Stimulated activated CD4-positive, alpha-beta T cell treated with anti-CD3 and anti-CD28 coated beads, Interleukin-15, amount 100 ng/mL, for 24 hours (primary cell): Measurements from ENCODE around the gene ZNF746.
A peak's percentile ranks its signal among the peaks of the same experiment; 100 is the strongest.
"Not testable (repeated sequence)": the region's sequence is repeated elsewhere in the genome, so short reads cannot be mapped to it uniquely, and the experiment has no call there.

Experiments used
- DNase-seq: peaks from one replicate; pipeline ENCODE4 v3.0.0-alpha.2; 2020

The ZNF746 gene

DNA sequence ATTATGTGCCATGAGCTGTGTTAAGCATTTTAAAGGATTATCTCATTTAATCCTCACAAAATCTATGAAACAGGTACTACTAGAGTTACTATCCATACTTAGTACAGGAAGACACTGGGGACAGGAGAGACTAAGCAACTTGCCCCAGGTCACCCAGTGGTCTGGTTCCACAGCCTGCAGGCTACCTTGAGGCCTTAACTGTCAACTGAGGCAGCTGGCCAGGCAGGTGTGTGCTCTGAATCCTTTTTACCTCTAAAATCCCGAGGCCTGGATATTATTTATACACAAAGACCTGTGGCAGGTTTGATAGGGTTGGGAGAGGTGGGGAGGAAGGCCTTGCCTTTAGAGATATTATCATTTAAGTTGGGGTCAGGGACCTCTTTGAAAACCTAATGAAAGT is 39.8 kb downstream of the ZNF746 start:
- DNase-seq, result no peak

DNA sequence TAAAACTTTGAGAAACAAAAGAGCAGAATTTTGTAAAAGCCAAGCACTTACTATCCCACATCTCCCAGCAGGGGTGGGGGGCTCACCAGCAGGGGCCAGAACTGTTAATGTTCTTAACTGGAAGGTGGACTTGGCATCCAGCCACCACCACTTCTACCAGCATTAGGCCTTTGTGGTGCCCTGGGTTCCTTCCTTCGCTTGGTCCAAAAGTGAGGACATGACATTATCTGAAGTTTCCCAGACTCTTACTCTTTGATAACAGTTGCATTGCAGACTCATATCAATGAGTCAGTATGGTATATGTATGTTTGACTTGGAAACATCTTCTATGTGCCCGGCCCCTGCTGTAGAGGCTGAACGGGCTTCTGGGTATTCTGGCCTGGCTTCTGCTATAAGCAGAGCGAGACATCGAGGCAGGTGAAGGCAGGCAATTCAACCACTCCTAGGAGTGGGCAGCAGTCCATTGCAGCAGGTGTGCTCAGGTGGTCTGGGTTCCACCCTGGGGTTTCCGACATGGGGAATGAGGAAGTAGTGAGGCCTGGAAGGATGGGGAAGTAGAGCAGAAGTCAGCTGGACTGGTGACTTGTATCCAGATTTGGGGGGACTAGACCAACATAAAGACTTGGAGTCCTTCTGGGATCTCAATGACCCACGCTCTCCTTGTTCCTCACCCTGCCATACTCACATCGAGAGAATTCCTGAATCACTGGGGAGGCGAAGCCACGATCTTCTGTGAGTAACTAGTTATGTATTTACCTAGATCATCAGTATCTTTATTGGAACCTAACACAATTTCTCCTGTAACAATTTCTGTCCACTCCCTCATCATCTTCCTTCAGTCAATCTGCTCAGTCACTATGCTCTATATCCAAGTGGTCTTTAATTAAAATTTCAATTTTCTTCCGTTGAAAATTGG is 40.8 kb downstream of the ZNF746 start:
- no peak for DNase-seq

DNA sequence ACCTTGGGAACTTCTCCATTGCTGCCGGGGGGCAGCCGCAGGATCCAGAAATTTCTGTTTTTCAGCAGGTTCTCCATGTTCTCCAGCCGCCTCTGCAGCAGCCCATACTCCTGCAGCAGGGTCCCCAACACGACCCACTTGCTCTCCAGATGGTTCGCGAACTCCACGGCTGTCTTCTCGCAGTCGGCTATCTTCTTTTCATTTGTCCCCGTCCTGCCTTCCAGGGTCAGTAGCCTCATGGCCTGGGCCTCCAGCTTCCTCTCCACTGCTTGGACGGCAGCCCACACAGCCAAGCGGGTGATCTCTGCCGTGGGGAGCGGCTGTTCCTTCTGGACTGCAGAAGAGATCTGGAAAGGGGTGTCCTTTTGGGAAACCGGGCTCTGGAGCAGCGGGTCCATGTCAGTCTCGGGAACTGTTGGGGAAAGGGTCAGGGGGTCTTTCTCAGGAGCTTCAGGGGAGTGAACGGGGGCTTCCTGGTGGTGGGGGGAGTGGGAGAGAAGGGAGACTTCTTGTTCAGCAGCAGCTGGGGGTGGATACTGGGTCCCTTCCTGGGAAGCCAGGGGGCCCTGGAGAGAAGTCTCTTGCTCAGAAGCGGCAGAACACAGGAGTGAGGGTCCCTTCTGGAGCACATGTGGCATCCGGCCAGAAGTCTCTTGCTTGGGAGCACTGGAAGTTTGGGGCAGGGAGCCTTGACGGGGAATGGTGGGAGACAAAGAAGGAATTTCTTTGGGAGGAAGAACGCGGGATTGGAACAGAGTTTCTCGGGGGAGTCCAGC is 42.2 kb downstream of the ZNF746 start:
- DNase-seq, result no peak

DNA sequence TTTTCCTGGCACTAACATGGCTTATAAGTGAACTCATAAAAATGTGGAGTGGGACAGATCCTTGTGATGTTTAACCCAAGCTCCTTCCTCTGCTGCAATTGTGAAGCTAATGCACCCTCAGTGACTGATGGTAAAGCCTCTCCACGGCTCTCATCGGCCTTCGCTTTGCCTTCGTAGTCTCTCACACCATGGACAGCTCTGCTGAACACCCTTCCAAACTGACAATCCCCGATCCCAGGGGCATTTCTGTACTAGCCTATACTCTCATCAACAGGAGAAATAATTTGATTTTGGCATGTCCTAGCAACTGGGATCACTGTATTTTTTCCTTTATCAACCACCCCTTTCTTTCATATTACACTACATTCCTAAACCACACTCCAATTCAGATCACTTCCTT is 42.9 kb downstream of the ZNF746 start:
- DNase-seq, result no peak

DNA sequence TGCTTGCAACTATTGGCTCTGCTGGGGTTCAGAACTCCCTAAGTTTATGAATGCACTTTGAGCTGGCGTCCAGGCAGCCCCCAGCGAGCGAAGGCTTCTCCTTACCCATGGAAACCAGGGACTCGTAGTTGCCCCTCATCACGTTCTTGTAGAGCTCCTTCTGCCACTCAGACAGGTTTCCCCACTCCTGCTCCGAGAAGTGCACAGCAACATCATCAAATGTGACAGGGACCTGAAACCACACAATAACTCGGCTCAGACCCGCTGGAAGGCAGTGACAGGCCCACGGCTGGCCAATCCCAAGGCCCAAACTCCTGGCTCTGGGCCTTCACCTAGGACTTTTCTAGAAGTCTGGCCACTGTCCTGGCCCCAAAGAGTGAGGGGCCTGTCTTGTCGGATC is 43.6 kb downstream of the ZNF746 start:
- no peak for DNase-seq

DNA sequence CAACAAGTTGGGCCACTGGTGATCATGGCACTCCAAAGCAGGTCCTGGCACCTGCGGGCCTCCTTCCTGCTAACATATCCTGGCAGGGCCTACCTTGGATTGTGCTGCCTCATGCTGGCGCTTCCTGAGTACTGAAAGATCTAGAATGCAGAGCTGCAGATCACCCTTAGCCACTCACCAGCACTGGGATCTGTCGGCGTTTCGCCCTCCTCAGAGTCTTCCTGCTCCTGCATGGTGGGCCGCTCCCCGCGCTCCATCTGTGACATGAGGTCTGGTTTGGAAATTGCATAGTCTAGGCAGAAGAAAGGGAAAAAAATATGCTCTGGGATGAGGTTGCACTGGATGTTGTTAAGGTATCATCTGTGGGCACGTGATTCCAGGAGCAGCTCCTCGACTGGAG is 46.8 kb downstream of the ZNF746 start:
- DNase-seq, result no peak

DNA sequence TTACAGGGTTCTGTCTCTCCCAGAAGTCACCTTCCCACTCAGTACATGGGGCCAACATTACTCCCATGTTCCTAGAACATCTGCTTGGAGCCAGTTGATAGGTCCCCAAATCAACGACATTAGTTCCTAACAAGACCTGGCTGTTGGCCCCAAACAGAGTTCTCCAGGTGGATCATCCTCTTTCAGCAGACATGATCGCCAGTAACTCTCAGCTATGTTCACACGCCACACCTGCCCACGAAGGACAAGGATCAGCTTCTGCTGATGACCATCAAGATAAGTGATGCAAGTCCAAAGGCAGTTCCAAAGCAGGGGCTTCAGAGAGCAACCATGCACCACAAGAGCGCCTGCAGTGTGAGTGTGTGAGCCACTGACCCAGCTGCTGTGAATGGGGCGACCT is 47.7 kb downstream of the ZNF746 start:
- no peak for DNase-seq

DNA sequence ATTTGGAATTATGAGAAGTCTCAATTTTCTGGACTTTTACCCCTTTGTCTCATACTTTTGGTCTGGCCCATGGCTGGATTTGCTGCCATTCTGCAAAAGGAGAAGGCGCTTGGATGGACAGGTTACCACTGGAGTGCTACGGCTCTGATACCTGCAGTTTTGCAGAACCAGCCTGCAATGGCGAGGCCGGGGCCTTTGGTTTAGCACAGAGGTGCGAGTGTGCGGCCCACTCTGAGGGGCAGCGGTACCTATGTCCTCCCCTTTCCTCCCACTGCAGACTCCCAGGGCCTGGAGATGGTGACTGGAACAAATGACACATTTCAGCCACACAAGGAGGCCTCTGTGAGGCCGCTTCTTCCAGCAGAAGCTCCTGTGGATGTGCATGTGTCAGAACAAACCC is 48.6 kb downstream of the ZNF746 start:
- DNase-seq, result no peak

DNA sequence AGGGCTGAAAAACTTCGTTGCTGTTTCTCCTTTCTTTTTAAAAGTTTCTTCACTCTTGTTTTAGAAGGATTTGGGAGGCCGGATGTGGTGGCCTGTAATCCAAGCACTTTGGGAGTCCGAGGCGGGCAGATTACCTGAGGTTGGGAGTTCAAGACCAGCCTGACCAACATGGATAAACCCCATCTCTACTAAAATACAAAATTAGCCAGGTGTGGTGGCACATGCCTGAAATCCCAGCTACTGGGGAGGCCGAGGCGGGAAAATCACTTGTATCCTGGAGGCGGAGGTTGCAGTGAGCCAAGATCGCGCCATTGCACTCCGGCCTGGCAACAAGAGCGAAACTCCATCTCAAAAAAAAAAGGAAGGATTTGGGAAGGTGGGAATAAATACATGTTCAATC is 51.6 kb downstream of the ZNF746 start:
- not testable (repeated sequence) for DNase-seq

DNA sequence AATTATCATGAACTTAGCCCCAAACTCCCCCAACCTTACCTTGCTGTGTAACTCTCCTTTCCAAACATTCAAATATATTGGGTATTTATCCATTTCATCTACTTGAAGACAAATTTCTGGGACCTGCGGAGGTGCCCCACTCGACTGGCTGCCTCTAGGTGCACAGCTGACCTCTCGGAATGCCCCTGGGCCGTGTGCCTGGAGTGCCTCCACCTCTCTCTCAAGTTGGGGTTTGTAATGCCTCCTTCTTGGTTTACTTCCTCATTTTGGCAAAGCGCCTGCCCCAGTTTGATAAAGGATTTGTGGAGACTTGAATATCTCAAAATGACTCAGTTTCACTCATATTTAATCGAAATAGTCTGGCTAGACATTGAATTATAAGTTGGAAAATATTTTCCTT is 53.3 kb downstream of the ZNF746 start:
- DNase-seq, result no peak

DNA sequence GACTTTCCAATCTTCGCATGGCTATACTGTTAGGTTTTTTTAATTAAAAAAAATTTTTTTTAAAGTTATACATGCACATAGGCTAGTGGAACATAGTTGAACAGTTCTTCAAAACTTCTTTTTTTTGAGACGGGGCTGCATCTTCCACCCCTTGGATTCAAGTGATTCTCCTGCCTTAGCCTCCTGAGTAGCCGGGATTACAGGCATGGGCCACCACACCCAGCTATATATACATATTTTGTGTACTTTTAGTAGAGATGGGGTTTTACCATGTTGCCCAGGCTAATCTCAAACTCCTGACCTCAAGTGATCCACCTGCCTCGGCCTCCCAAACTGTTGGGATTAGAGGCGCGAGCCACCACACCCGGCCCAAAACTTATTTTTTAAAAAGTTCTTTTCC is 54.1 kb downstream of the ZNF746 start:
- no peak for DNase-seq

DNA sequence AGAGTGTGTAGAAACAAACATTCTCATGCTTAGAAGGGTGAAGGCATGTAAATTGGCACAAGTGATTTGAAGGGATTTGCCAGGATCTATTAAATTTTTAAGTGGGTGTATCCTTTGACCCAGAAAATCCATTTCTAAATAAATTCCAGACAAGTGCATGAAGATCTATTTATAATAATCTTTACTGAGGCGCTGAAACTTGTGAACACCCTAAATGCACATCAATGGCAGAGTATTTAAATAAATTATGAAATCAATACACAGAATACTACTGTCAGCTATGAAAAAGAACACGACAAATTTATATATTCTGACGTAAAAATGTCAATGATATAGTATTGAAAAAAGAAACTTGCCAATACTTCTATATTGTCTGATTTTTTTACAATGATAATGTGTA is 54.7 kb downstream of the ZNF746 start:
- no peak for DNase-seq

DNA sequence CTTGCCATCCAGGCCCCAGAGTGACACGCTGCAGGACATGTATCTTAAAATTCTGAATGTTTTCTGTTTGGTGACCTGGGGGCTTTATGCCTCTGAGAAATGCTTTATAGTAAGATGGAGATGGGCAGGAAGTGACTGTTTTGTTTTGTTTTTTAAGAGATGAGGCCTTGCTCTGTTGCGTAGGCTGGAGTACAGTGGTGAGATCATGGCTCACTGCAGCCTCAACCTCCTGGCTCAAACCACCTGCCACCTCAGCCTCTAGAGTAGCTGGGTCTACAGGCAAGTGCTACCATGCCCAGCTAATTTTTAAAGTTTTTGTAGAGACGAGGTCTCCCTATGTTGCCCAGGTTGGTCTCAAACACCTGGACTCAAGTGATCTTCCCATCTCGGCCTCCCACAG is 57.4 kb downstream of the ZNF746 start:
- DNase-seq, result peak; percentile 19

DNA sequence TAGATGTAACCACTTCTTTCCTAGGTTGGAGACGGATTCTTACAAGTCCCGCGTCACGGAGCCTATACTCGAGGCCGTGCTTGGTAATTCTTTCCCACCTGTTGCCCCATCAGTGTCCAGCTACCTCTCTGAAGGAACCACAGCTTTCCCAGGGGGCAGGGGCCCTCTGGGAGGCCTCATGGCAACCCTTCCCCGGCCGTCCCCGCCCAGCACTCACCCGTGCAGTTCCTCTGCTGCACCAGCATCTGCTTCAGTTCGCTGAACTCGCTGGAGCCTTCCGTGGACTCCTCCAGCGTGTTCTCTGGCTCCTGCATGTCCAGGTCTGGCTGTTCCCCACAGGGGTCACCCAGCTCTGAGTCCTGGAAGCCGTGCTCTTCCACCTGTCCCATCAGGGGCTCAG is 61.3 kb downstream of the ZNF746 start:
- no peak for DNase-seq

DNA sequence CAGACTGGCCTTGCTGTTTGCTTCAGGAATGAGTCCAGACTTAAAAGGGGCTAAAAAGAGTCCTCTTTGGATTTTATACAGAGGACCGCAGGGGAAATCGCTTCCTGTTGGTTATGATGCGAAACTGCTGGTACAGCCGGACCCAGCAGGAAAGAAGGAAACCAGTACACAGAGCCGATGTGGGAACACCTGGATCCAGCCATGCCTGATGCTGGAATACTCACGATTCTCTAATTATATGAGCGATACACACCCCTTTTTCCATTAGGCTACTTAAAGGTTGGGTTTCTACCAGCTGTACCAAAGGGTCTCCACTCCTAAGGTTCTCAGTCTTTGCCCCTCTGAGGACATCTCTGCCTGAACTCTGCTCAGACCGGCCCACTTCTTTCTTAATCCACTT is 64.5 kb downstream of the ZNF746 start:
- no peak for DNase-seq

DNA sequence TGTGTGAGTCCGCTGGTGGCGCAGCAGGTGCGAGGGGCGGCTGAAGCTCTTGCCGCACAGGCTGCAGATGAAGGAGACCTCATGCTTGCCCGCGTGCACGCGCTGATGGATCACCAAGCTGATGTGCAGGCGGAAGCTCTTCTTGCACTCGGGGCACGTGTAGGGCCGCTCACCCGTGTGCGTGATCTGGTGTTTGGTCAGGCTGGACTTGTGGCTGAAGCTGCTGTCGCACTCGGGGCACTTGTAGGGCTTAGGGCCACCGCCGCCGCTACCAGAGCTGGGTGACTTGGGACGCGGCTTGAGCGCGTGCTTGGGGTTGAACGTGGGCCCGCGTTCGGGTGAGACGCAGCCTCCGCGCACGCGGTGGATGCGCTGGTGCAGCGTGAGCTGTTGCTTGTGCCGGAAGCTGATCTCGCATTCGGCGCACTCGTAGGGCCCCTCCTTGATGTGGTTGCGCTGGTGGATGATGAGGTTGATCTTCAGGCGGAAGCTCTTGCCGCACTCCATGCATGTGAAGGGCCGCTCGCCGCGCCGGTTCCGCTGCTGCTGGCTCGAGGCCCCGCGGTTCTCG is 65.4 kb downstream of the ZNF746 start:
- no peak for DNase-seq

DNA sequence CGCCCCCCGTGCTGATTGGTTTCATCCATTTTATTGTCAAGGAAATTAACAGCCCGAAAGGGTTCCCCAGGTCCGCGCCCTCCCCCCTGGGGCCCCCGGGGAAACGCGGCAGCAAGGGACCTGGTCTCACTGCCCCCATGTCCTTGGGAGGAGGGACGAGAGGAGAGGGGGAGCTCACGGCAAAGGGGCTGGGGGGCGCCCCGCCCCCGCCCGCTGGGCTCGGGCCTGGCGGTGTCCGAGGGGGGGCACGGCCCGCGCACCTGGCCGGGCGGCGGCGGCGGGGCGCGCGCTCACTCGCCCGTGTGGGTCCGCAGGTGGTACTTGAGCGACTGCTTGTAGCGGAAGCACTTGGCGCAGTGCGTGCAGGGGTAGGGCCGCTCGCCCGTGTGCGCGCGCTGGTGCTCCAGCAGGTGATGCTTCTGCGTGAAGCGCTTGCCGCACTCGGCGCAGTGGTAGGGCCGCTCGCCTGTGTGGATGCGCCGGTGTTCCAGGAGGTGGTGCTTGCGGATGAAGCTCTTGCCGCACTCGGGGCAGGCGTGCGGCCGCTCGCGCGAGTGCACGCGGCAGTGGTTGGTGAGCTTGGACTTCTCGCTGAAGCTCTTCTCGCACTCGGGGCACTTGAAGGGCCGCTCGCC is 66.0 kb downstream of the ZNF746 start:
- no peak for DNase-seq

DNA sequence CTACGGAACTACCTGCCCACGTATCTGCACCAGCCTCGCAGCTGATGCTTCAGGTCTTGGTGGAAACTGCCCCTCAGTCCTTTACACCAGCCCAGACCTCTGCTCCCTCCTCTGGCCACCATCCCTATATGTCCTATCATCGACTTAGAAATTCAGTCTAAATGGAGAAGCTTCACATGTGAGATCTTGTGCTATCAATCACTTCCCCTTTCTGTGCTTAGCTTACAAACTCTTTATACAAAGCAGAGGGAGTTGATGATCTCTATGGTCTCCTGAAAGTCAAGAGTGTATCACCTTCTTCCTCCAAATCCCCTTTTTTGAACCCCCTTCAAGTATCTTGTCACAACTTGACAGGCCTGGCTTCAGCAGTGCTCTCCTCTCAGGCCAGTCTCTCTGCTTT is 67.4 kb downstream of the ZNF746 start:
- DNase-seq, result no peak

DNA sequence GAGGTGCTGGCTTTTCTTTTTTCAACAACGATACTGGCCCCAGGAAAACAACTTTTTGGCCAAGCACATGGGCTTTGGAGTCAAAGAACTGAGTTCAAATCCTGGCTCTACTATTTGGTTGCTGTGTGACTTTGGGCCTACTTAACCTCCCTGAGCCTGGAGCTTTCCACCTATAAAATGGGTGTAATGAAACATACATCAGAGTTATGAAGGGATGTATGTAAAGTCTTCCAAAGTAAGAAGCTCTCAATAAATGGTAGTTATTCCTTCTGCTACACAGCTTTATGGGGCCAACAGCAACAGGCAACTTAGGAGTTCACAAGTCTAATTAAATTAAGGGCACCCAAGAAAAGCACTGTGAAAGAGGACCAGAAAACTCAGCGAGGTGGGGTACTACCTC is 69.7 kb downstream of the ZNF746 start:
- DNase-seq, result no peak

DNA sequence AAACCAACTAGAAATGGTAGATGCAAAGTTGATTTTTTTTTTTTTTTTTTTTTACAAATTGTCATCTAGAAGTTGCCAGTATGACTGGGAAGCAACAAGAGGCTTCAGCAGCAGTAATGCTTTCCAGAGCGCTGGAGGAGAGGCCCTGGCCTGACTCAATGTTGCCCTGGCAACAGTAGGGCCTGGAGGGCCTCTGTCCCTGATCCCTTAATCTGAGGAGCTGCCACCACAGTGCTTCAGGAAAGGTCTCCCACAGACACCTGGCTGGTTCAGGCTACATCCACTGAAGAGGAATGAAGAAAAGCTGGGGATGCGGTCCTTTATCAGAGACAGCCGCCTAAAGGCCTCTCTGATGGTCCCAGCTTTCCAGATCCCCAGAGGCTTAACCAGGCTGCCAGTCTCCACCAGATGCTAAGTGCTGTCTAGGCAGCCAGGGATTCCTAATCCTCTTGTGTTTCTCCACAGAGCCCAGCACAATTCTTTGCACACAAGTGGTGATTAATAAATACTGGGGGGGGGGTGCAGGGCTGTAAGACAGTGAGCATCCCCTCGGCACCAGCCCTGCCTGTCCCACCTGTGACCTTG is 70.4 kb downstream of the ZNF746 start:
- no peak for DNase-seq

DNA sequence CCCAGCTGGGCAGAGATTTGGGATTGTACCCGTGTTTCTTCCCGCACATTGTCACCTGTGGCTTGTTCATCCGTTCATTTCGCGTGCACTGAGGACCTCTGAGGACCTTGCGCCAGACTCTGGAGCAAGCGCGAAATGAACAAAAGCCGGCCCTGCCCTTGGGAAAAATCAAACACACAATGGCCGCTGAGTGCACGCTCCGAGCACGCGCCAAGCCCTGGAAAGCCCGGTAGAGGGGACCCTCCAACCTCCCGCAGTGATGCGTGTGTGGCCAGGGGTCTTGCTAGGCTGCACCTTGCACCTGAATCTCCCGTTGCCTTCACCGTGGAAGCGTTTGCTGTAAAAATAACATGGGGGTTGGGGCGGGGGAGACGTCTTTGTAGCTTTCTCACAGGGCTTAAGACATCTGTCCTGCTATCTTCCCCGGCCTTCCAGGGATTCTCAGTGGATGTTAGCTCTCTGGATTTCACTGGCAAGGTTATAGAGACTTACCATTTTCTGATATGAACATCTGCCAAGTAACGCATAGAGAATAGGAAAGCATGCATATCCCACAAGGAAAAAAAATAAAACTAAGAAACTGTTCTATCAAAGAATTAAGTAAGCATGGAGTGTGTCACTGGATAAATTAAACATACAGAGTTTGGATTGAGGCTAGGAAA is 74.0 kb downstream of the ZNF746 start:
- no peak for DNase-seq

DNA sequence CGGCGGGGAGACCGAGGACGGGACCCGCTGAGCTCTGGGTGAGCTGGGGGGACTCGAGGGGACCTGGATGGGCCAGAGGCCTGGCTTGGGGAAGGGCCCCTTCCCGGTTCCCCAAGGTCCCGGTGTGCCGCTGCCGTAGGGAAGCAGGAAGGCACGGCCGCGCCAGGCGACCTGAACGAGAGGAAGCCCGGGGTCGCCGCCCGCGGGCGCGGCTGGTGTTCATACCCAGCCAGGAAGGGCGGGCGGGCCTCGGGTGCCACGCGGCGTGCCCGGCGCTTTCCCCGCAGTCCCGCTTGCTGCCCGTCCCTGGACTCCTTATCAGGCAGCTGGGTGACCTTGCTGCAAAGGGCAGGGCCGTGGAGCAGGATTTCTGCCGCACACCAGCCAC is 74.7 kb downstream of the ZNF746 start:
- DNase-seq, result peak; percentile 45
